ENCODE data around the gene IL20. TPM values are rescaled to one million over a fixed set of nuclear protein-coding genes. Genes with fewer than 3 reads are reported as not detected.

IL20 gene
- total RNA-seq, 1 donor from 2014 or later = not detected

DNA sequence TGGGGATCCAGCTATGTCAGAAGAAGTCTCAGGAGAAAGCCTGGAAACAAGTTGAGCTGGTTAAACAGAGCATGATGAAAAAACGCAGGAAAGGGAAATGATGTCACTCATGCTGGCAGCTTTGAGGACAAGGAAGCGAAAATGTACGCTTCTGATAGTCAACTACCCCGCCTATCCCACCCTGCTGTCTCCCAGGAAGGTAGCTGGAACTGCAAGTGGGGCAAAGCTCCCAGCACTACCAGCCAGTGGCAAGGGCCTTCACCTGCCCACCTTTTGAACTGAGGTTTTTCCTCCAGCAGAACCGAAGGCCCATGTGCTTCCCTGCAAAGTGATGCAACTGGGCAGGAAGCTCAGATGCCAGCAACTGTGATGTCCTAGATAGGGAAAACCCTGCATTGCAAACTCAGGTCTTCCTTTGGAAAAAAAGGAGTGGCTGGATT is 6.3 kb upstream of the IL20 start:
- no peak for DNase-seq (ENCODE audit: extremely low spot score, unreplicated experiment)
- Mint-ChIP-seq H3K27ac (no peak overlapping the region), H3K9me3 (no peaks in the 10 kb centered on the region), H3K4me3 (no peak overlapping the region), H3K27me3 (peaks cover 25% of the 10 kb centered on the region), H3K4me1 (ENCODE audit: unreplicated experiment) (no peaks in the 10 kb centered on the region), H3K36me3 (no peaks in the 10 kb centered on the region)
- TF ChIP-seq, protein P1, sequence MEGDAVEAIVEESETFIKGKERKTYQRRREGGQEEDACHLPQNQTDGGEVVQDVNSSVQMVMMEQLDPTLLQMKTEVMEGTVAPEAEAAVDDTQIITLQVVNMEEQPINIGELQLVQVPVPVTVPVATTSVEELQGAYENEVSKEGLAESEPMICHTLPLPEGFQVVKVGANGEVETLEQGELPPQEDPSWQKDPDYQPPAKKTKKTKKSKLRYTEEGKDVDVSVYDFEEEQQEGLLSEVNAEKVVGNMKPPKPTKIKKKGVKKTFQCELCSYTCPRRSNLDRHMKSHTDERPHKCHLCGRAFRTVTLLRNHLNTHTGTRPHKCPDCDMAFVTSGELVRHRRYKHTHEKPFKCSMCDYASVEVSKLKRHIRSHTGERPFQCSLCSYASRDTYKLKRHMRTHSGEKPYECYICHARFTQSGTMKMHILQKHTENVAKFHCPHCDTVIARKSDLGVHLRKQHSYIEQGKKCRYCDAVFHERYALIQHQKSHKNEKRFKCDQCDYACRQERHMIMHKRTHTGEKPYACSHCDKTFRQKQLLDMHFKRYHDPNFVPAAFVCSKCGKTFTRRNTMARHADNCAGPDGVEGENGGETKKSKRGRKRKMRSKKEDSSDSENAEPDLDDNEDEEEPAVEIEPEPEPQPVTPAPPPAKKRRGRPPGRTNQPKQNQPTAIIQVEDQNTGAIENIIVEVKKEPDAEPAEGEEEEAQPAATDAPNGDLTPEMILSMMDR (conservative IDR thresholded peaks at IDR 0.05) = no peak

DNA sequence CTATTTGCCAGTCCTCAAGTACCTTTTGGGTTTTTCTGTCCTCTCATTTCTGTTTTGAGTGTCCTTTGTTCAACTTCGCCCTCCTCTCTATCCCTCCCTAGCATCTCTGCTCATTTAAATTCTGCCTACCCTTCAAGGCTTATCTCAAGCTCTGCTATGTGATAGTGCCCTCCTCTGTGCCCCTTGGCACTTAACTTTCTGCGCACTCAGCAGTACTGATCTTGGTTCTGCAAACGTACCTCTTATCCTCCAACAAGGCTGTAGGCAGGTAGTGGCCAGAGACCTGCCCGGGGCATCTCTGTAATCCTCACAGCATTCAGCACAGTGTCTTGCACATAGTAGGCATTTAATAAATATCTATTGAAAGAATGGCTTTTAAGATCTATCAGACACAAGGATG is 5.3 kb upstream of the IL20 start:
- H3K9me3 Mint-ChIP-seq = no peaks in the 10 kb centered on the region
- H3K27ac Mint-ChIP-seq = no peak overlapping the region
- DNase-seq (ENCODE audit: extremely low spot score, unreplicated experiment) = no peak
- H3K36me3 Mint-ChIP-seq = no peaks in the 10 kb centered on the region
- TF ChIP-seq, protein P1 (conservative IDR thresholded peaks at IDR 0.05) = no peak
- H3K4me1 Mint-ChIP-seq (ENCODE audit: unreplicated experiment) = no peaks in the 10 kb centered on the region
- H3K4me3 Mint-ChIP-seq = no peak overlapping the region
- H3K27me3 Mint-ChIP-seq = peaks cover 29% of the 10 kb centered on the region

DNA sequence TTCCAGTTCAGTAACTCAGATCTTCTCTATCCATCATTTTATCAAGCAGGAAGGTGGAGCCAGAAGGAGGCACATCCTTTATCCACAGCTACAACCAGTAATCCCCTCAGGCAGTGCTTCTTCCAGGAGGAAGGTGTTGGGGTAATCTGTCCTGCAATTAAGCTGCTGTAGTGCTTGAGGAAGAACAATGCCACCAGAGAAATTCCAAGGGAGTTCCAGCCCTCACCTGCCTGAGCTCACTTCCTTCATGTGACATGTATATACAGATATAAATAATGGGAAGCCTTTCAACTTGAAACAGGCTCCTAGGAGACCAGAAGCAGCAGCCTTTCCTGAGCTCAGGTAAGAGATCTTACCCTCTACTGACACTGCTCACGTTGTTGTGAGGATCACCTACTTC is 2.2 kb upstream of the IL20 start:
- TF ChIP-seq, protein P1 (conservative IDR thresholded peaks at IDR 0.05) = no peak
- DNase-seq (ENCODE audit: extremely low spot score, unreplicated experiment) = no peak
- Mint-ChIP-seq H3K36me3 (no peaks in the 10 kb centered on the region), H3K4me1 (ENCODE audit: unreplicated experiment) (no peaks in the 10 kb centered on the region), H3K9me3 (no peaks in the 10 kb centered on the region), H3K27ac (no peak overlapping the region), H3K4me3 (no peak overlapping the region), H3K27me3 (peaks cover 52% of the 10 kb centered on the region)

DNA sequence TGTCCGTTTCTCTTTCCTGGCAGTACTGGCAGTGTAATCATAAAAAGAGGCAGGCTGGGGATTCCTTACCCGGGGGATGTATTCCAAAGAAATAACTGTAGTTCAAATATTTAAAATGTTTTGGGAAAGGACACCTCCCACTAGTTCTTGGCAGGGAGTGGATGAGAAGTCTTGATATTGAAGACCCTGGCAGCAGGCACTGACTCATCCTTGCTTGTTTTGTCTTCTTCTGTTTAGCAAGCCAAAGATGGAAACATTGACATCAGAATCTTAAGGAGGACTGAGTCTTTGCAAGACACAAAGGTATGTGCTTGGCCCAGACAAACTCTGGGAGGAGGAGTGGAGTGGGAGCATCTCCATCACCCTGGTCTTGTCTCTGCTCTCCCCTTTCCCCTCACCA is 639 bp downstream of the IL20 start:
- H3K4me1 Mint-ChIP-seq (ENCODE audit: unreplicated experiment) = no peaks in the 10 kb centered on the region
- DNase-seq (ENCODE audit: extremely low spot score, unreplicated experiment) = no peak
- H3K9me3 Mint-ChIP-seq = no peaks in the 10 kb centered on the region
- TF ChIP-seq, protein P1 (conservative IDR thresholded peaks at IDR 0.05) = no peak
- no peaks in the 10 kb centered on the region for H3K36me3 Mint-ChIP-seq
- no peak overlapping the region for H3K27ac Mint-ChIP-seq
- no peak overlapping the region for H3K4me3 Mint-ChIP-seq
- H3K27me3 Mint-ChIP-seq = peaks cover 58% of the 10 kb centered on the region

DNA sequence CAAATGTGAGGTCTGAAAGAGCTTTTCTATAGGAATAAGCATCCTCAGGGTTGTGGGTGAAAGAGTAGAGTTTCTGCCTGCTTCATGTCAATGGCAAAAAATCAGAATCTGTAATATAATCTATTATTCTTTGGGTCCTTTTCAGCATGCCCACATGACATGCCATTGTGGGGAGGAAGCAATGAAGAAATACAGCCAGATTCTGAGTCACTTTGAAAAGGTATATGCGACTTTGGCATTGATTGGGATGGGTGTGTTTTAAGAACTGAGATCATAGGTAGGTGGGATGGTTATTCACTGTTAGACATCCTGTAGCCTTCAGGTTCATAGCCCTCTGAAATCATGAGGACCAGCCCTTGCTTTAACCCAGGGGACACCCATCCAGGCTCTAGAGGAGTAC is 1.8 kb downstream of the IL20 start:
- Mint-ChIP-seq H3K4me3 (no peak overlapping the region), H3K27ac (no peak overlapping the region), H3K27me3 (peaks cover 55% of the 10 kb centered on the region), H3K9me3 (peaks cover 3% of the 10 kb centered on the region), H3K4me1 (ENCODE audit: unreplicated experiment) (no peaks in the 10 kb centered on the region), H3K36me3 (no peaks in the 10 kb centered on the region)
- no peak for DNase-seq (ENCODE audit: extremely low spot score, unreplicated experiment)
- TF ChIP-seq, protein P1 (conservative IDR thresholded peaks at IDR 0.05) = no peak

DNA sequence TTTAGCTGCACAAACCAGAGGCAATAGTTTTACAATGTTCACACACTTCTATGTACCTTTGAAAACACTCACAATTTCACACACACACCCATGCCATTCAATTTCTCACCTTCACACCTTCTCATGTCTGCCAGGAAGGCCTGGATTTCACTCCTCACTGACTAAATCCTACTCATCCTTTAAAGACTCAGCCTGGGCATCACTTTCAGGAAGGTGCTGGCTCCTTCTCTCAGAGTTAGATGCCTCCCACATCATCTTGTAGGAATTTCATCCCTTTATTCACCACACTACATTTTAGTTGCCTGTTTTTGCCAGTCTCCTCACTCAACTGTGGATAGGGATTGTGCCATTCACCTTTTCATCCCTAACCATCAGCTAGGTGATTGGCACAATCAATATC is 2.3 kb downstream of the IL20 start:
- Mint-ChIP-seq H3K36me3 (no peaks in the 10 kb centered on the region), H3K4me3 (no peak overlapping the region), H3K9me3 (peaks cover 4% of the 10 kb centered on the region), H3K27me3 (peaks cover 55% of the 10 kb centered on the region), H3K4me1 (ENCODE audit: unreplicated experiment) (no peaks in the 10 kb centered on the region), H3K27ac (no peak overlapping the region)
- TF ChIP-seq, protein P1 (conservative IDR thresholded peaks at IDR 0.05) = no peak
- no peak for DNase-seq (ENCODE audit: extremely low spot score, unreplicated experiment)
